Skeletal muscle cell (primary cell): ENCODE data around the gene OLIG3.

ENCODE experiments used
- DNase-seq: peaks from one replicate; pipeline ENCODE4 v3.0.0-alpha.2; 2010; ENCODE audit warnings: low read depth
- H3K4me3 ChIP-seq: 2 replicates; pipeline ENCODE4 v1.5.1; 2011; ENCODE audit warnings: low read depth, mild to moderate bottlenecking, control low read depth, low read length, moderate library complexity

Gene OLIG3

DNA sequence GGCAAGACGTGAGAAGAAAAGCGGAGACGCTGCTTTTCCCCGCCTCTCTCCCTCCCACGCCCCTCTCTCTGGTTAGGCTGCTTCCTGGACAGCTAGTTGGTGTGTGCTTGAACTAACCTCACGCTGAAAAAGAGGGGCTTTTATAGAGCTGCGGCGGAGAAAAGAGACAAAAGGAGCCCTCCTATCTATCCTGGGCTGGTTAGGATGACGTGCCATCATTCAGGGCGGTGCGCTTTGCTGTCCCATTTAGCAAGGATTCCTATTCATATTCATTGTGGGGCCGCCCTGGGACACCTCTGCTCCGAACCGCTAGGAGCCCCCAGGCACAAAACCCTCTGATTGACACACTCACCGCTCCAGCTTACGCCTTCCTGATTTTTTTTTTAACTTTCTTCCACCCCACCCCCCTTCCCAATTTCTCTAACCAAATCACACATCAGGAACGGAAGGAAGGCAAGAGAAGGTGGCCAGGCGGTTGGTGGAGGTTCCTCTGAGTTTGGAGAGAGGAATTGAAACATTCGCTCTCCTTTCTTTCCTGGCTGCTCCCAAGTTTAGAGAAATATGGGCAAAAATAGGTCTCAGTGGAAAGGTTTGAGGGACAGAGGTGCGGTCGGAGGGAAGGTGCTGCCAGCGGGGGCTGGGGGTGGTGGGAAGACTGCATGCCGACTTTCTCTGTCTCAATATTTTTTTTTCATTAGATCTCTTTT, at the start of gene OLIG3:
OLIG3 (minus strand) TSS at position 114 of the 707 bp plus-strand sequence. CDS start 224 bp downstream, outside the sequence.
- DNase-seq, result no peak
- H3K4me3 ChIP-seq, result no peak within 1 kb of the TSS

DNA sequence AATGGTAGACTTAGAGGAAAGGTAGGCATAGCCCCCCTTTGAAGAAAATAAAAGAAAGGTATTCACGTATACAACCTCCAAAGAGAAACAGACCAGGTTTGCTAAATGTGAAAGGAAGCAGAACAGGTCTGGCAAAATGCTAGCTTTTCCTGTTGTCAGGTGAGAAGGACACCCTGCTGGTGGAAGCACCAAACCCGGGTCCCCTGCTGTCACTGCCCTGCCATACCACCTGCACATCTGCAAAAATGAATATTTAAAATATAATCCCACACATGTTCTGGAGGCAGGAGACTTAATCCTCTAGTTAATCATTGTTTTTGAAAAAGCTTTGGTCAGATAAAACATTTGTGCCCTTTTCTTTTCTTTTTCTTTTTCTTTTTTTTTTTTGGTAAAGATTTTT, 48.9 kb upstream of the OLIG3 start:
- no peak overlapping the region for H3K4me3 ChIP-seq
- DNase-seq, result no peak

DNA sequence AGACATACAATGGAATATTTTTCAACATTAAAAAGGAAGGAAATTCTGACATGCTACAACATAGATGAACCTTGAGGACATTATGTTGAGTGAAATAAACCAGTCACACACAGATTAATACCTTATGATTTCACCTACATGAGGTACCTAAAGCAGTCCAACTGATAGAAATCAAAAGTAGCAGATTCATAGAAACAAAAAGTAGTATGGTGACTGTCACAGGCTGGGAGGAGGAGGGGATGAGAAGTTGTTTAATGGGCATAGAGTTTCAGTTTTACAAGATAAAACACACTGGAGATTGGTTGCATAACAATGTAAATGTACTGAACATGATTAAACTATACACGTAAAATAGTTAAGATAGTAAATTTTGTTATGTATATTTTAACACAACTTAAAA, 48.5 kb upstream of the OLIG3 start:
- DNase-seq, result no peak

DNA sequence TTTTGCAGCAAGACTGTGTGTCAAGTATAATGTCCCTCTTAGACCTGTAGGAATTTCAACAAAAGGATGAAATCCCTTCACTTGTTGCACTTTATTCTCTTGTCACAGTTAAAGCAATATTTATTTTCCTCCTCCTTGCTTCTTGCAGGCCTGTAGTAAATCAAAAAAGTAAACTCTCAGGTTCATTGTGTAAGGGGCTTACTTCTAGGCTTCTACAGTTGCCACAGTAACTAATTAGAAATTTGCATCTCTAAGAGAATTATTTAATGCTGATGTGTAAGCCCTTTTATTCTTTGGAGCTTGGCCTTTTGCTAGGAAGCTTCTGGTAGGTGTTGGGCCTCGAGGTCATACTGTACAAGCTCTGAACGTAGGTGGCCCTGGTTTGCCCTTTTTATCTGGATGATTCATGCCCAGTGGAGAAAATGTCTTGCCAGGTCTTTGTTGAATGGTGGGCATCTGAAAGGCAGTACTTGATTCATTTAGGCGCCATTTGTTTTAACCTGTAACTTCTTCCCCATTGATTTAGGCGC, 47.4 kb upstream of the OLIG3 start:
- DNase-seq, result no peak
- no peak overlapping the region for H3K4me3 ChIP-seq

More for the DNA sequence above, 48.5 kb upstream of the OLIG3 start:
- H3K4me3 ChIP-seq, result no peak overlapping the region

DNA sequence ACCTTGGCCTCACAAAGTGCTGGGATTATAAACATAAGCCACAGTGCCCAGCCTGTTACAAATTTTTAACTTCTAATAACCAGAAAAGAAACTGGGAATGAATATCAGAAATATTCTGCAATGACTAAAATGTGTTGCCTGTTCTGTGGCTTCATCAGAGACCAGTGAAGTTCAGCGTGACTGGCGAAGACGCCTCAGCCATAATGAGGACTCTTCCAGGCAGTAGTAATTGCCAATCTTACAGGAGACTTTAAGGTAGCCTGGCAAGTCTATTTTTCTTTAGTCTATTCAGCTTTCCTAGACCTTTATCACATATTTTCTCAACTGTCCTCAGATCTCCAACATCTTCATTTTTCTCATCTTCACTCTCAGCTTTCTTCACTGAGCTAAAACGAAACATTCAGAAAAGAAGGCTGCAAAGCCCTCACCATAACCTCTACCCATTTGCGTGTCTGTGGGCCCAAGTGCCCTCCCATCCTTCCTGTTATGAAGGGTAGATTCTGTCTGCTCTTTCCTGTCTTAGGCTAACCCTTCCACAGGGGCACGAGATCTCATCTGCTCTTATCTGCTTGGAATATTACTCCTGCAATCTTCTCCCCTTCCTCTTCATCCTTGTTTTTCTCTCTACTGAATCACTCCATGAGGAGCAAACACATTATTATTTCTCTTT, 42.0 kb upstream of the OLIG3 start:
- no peak for DNase-seq
- no peak overlapping the region for H3K4me3 ChIP-seq

DNA sequence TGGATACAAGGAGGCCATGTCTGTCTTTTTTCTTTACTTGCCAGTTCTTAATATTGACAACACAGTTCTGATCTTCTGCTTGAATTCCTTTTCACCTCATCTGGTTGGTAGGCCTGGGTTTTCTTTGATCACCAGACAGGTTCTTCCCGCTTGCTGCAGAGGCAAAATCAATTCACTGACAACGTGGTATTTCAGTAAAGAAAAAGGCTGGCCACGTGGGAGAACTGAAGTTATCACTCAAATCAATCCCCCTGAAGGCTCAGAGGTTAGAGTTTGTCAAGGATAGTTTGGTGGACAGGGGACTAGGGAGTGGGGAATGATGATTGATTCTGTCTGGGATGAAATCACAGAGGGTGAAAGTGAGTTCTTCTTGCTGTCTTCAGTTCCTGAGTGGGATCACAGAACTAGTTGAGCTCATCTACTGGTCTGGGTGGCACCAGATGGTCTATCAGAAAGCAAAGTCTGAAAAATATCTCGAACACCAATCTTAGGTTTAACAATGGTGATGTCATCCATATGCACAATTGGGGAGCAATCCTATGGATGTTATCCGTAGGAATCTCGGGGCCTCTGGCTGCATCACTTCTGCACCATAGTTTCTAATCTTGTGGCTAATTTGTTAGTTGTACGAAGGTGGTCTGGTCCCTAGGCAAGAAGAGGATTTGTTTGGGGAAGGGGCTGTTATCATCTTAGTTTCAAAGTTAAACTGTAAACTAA, 37.3 kb upstream of the OLIG3 start:
- H3K4me3 ChIP-seq, result no peak overlapping the region
- DNase-seq, result no peak

DNA sequence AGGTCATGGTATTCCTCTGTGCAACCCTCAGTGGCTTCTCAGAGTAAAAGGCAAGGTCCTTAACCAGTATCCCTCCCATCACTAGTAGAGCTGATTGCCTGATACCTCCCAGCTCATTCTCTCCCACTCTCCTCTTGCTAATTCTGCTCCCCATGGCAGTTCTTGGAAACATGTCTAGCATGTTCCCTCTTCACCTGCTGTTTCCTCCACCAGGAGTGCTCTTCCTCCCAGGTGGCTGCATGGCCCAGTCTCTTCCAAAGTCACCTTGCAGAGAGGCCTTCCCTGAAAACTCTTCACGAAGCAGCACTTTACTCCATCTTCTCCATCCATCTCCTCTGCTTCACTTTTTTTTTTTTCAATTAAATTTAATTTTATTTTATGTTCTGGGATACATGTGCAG, 36.2 kb upstream of the OLIG3 start:
- DNase-seq, result no peak
- H3K4me3 ChIP-seq, result no peak overlapping the region

DNA sequence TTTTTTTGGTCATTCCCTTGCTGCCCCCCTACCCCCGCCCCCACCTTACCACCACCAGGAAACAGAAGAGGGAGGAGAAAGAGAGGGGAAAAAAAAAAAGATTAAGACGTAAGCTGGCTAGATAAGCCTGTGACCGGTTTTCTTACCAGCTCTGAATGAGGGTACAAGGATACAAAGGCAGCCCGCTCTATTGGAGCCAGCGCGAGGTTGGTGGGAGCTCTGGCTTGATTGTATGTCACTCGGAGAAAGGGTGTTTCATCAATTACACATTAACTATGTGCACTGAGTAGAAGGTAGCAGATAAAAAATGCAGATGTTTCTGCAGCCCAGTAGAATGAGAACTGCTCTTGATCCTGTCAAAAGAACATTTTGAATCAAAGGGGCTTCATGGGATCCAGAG, 28.6 kb upstream of the OLIG3 start:
- H3K4me3 ChIP-seq, result no peak overlapping the region
- DNase-seq, result no peak

DNA sequence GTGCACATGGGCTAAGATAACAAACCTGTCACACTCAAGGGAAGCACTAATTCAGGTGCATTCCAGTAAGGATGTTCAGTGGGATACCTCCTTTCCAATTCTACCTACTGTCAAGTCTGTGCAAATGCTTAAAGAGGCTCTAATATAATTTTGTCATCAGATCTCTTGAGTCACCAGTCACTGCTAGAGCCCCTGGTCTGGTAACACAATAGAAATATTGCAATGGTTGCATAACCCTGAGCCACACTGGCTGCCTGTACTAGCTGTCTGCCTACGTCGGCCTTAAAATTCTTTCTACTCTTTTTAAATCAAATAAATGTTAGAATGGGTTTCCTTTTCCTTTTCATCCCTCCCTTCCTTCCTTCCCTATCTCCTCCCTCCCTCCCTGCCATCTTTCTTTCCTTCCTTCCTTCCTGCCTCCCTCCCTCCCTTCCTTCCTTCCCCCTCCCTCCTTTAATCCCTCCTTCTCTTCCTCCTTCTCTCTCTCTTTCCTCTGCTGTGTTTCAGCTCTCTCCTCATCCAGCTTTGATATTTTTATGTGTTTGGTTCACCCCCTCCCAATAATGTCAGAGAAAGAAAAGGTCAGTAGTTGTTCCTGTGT, 28.1 kb upstream of the OLIG3 start:
- no peak overlapping the region for H3K4me3 ChIP-seq
- DNase-seq, result no peak

DNA sequence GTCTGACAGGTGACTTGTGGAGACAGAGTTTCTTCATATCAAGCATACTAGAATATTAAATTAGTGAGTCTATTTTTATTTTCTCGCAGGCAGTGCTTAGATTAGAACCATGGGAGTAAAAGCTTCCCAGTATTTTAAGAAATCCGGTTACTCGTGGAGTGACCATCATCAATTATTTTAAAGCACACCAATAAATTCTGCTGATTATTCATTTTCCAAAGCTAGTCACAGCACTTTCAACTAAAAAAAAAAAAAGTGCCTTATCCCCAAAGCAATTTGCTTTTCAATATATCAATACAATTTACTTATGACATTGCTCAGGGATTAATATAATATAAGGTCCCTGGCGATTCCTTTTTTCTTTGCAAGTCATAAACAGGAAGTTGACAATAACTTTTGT, 26.3 kb upstream of the OLIG3 start:
- no peak overlapping the region for H3K4me3 ChIP-seq
- DNase-seq, result no peak

DNA sequence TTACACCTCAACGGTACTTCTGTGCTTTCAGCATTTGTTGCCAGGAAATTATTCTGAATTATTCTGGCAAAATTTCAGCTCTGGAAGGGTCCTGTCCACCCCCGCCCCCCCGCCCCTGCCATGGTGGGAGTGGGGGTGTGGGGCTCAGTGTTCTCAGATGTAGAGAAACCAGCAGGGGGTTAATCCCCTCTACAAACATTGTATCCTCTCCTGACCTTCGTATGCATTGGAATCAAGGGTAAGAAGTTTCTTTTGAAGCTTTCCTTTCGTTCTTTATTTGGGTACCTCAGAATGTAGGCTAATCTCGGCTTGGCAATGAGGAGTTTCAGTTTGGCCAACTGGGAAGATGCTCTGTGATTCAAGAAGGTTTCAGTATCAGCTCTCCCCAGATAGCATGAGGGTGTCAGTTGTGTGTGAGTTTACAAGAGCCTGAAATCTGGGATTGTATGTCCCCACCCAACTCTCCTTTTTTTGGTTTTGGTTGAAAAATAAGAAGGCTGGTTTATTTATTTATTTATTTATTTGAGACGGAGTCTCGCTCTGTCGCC, 25.5 kb upstream of the OLIG3 start:
- H3K4me3 ChIP-seq, result no peak overlapping the region
- DNase-seq, result no peak

DNA sequence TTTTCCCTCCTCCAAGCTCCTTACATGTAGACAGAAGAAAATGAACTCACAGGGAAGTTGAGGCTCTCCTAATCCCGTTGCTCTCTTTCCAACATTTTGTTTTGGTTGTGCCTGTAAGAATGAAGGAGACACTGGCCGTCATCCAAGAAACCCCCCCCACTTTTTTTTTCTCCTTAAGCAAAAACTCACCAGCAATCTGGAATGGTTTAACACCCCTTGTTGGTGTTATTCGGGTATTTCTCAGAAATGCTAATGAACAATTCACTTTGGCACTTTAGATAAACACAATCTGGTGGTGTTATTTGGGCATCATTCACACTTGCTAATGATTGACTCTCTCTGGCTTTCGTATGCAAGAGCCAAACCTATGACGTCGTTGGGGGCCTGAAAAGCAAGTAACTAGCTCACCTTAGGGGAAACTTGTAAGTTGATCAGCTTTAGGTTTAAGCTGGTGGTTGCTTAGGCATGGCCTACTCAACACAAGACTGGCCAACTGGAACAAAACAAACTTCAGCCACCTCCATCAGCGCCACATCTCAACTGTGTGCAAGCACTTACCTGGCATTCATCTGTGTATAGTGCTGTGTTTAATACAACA, 24.3 kb upstream of the OLIG3 start:
- H3K4me3 ChIP-seq, result no peak overlapping the region
- no peak for DNase-seq

DNA sequence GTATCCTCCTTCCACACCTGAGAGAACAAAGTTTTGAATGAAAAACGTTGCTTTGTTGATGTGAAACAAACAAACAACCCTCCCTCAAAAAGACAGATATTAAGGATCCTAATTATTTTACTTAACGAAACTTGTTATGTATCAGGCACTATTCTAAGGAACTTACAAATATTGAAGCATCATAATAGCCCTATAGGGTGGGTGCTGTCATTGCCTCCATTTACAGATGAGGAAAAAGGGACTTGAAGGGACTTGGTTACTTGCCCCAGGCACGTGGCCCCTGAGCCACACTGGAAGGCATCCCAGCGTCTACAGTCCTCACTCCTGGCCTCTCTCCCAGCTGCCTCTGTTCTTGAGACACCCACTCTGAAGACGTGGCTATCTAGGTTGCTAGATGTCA, 20.2 kb upstream of the OLIG3 start:
- no peak overlapping the region for H3K4me3 ChIP-seq
- DNase-seq, result no peak

DNA sequence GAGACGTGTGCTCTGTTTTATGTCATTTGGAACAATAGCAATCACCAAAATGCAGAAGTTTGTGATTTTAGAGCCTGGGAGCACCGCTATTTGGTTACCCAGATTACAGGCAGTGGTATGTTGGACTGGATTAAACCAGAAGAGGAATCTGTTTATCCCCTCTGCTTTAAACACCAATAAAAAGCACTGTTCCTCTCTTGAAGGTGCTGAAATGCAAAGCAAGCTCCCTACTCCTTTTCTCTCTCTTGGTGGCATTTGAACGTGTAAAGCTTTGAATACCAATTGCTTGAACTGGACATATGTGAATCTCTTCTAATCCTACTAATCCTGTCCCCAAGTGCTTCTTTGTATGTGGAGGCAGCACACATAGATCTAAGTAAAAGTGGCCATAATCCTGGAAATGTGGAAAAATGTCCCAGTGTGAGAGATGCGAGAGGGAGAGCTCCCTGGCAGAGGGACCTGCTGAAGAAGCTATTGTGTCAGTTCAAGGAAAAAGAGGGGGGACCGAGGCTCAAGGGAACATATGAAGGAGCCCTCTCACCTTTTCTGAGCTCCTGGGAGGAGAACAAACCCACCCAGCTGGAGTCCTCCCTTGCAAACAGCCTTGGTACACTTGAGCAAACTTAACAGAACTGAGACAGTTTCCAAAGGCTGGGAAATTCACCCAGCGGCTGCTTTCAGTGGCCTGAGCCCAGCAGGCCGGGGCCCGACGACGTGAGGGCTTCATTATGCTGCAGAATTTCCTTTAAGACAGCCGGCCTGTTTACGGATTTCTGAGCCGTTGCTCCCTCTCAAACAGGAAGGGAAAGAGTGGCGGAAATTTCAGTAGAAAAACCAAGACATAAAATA, 18.8 kb upstream of the OLIG3 start:
- no peak for DNase-seq

DNA sequence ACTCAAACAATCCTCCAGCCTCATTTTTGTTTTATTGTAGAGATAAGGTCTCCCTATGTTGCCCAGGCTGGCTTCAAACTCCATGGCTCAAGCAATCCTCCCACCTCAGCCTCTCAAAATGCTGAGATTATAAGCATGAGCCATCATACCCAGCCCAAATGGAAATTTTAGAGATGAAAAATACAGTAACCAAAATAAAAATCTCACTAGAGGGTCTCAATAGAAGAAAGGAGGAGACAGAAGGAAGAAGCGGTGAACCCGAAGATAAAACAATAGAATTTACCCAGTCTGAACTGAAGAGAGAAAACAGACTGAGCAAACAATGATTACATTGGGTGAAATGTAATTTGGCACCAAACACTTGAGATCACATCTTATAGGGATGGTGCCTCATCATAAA, 16.7 kb upstream of the OLIG3 start:
- no peak overlapping the region for H3K4me3 ChIP-seq
- DNase-seq, result no peak

More for the DNA sequence above, 18.8 kb upstream of the OLIG3 start:
- no peak overlapping the region for H3K4me3 ChIP-seq

DNA sequence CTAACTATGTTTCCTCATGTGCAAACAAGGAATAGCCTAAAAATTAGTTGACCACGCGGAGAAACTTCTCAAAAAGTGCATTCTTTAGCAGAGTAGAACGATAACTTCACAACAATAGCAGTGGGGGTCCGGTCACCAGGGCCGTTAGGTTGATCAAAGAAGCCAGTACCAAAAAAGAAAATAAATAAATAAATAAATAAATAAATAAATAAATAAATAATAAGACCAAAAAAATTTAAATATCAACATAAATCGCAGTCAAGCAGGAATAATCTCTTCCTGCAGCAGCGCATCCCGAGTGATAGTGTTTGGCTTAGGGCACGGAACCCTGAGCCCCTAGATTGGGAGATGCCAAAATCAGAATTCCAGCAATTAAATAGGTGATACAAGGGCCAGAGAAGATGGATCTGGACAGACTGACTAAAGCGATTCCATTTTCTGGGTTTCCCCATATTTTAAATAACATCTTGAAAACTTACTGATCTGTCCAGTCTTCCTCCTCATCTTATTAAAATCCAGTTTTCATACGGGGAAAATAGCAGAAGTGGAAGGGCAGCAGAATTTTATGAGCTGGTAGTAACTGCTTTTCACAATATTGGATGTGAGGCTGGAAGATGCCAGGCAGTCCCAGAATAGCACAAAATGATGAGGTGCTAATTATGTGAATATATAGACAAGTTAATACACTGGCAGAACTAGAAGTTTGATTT, 4.4 kb upstream of the OLIG3 start:
- no peak for DNase-seq
- H3K4me3 ChIP-seq, result no peak overlapping the region

DNA sequence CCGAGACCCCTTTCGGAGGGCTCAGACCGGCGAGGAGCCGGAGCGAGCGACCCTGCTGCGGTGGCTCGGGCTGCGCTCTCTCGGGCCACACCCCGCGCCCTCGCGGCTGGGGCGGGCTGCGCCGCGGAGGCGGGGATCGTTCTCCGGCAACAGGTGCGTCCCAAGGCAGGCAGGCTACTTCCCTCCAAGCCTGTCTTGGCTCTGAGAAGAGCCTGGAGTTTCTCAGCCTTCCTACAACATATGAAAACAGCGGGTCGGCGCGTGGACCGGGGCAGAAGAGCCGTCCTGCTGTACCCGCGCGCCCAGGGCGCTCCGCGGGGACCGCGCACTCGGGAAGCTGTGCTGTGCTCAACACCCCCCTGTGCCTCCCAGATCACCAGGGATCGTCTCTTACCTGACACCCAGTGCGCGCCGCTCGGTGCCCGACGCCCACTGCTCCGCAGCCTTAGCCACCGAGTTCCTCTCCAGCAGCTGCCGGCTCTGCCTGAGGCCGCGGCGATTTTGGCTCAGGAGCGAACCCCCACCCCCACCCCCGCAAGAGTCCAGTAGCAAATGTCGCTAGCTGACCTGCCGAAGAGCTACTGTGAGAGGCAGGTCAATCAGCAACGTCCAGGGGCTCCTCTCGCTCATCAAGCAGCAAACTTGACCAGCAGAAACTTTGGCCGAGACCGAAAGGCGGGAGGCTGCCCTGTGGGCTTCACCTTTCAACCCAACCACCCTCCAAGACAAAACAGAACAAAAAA, 3.7 kb upstream of the OLIG3 start:
- DNase-seq, result no peak
- no peak overlapping the region for H3K4me3 ChIP-seq
